ENCODE results near the gene PDGFRB.

GRCh38 chr5:150178262-150178661 lies 22.6 kb upstream of the PDGFRB start:
- no peak for TF ChIP-seq CTCF (conservative IDR thresholded peaks at IDR 0.05; ENCODE audit: low read depth, low read length)
- TF ChIP-seq RFX5 (IDR thresholded peaks at IDR 0.05; ENCODE audit: low read depth, low read length), result no peak
- TF ChIP-seq CEBPB (IDR thresholded peaks at IDR 0.05; ENCODE audit: low read depth, low read length), result no peak
- no peak for TF ChIP-seq BHLHE40 (IDR thresholded peaks at IDR 0.05; ENCODE audit: low read depth, low read length)
- no peak for TF ChIP-seq FOS (IDR thresholded peaks at IDR 0.05; ENCODE audit: low read depth, low read length)
- TF ChIP-seq SMC3 (IDR thresholded peaks at IDR 0.05; ENCODE audit: low read depth, low read length), result no peak
- no peak for TF ChIP-seq POLR2A (IDR thresholded peaks at IDR 0.05; ENCODE audit: low read depth, low read length)
